HFFc6 (cell line): Measurements from ENCODE around the gene PGF. TPM values are rescaled to one million over a fixed set of nuclear protein-coding genes. Genes with fewer than 3 reads are reported as not detected.
A peak's percentile ranks its signal among the peaks of the same experiment; 100 is the strongest.

Source experiments
- DNase-seq: peaks from one replicate; pipeline ENCODE4 v3.0.0-alpha.2; 2018
- H3K27ac Mint-ChIP-seq: 2 replicates; pipeline ENCODE4 v1.8.0; 2020; ENCODE audit warnings: mild to moderate bottlenecking, mixed read lengths
- H3K27me3 Mint-ChIP-seq: 2 replicates; pipeline ENCODE4 v1.8.0; 2021; ENCODE audit warnings: mild to moderate bottlenecking, moderate library complexity, mixed read lengths; ENCODE audit not compliant: insufficient read depth
- H3K36me3 Mint-ChIP-seq: 2 replicates; pipeline ENCODE4 v1.8.0; 2021; ENCODE audit warnings: low read depth, mixed read lengths
- H3K4me1 Mint-ChIP-seq: 2 replicates; pipeline ENCODE4 v1.8.0; 2020; ENCODE audit warnings: low read depth, mixed read lengths
- H3K4me3 Mint-ChIP-seq: 2 replicates; pipeline ENCODE4 v1.8.0; 2020; ENCODE audit warnings: mild to moderate bottlenecking, moderate library complexity, mixed read lengths
- H3K9me3 Mint-ChIP-seq: 2 replicates; pipeline ENCODE4 v1.8.0; 2020; ENCODE audit warnings: mild to moderate bottlenecking, mixed read lengths
- CTCF ChIP-seq: fragments of 200-600 bp; sonication (generic); IDR thresholded peaks from 2 replicates; pipeline ENCODE4 v1.5.0; 2021; ENCODE audit warnings: antibody characterized with exemption, mild to moderate bottlenecking
- total RNA-seq, 6 experiments: library from RNA; stranded (reverse); fragmentation: NEBNext Ultra II Directional; extraction: Animal tissue kit (Norgen Biotek cat#: 25700); gene quantifications; 2 replicates in 1 of 6; 3 replicates in 5 of 6; pipeline ENCODE4 v1.2.3, GENCODE V29; 2021

The PGF gene
- total RNA-seq, 6 experiments from 2014 or later: 0.87 to 2.9 (median 2.7) TPM

DNA sequence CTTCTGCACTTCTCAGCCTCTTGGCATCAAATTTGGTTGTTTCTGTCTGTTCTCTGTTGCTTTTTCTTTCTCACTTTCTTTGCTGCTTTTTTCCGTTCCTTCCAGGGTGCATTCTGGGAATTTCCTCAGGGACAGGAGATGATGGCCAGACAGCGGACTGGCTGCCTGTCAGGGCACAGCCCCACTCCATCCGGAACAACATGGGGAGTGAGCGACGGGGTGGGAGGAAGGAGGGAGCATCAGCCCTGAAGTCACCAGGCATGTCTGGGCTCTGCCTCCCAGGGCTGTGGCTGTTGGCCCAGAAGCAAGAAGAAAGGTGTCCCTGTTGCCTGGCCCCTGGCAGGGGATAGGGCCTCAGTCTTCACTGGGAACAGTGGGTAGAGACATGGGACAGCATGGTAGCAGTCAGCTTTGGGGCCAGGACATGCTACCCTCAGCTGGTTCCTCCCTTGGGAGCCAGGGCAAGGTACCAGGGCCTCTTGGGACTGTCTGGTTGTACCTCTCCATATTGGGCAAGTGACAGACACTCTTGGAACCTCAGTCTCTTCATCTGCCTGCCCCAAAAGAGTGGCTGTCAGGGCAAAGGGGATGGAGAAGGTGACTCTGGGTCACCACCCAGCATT is 8.6 kb downstream of the PGF start:
- Mint-ChIP-seq H3K9me3 (no peaks in the 10 kb centered on the region), H3K27me3 (no peaks in the 10 kb centered on the region; the same call in none of the 2 replicates), H3K4me1 (peaks cover 21% of the 10 kb centered on the region), H3K36me3 (no peaks in the 10 kb centered on the region), H3K4me3 (no peak overlapping the region), H3K27ac (peak overlapping the region; percentile 60; the same call in 1 of the 2 replicates)
- no peak; the same call in none of the 2 replicates for TF ChIP-seq CTCF
- no peak for DNase-seq

GRCh38 chr14:74945852-74946658 is 9.3 kb downstream of the PGF start:
- Mint-ChIP-seq H3K27ac (peak overlapping the region; percentile 60; the same call in 1 of the 2 replicates), H3K4me3 (no peak overlapping the region), H3K4me1 (peaks cover 28% of the 10 kb centered on the region), H3K27me3 (no peaks in the 10 kb centered on the region; the same call in none of the 2 replicates), H3K36me3 (no peaks in the 10 kb centered on the region), H3K9me3 (no peaks in the 10 kb centered on the region)
- TF ChIP-seq CTCF: peak; percentile 95
- DNase-seq: peak; percentile 39

DNA sequence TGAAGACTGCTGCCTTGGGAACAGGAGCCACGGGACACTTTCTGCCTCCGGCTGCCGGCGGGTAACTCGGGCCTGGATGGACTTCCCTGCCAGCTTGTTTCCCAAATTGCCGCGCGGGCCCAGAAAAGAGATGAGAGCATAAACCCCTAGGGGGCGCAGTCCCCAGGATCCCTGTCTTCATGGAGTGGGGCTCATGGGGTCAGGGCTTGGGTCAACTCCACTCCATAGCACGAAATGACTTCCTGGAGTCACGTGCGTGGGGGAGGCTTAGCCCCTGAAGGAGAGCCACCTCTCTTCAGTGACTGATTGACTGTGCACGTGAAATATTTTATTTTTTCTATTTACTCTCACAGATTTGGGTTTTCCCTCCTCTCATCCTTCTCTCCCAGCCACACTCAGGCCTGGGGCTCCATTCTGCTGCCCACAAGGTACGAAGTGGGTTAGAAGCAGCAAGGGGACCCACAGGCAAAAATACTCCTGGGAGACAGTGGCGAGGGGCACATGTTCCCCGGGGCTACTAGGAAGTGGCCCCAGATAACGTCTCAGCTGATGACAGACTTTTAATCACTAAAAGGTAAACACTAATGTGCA is 10.0 kb downstream of the PGF start:
- DNase-seq: no peak
- H3K27me3 Mint-ChIP-seq: no peaks in the 10 kb centered on the region; the same call in none of the 2 replicates

GRCh38 chr14:74942608-74943007 is 12.8 kb downstream of the PGF start:
- Mint-ChIP-seq H3K4me3 (no peak overlapping the region), H3K4me1 (peaks cover 45% of the 10 kb centered on the region), H3K27ac (no peak overlapping the region), H3K9me3 (no peaks in the 10 kb centered on the region), H3K27me3 (no peaks in the 10 kb centered on the region; the same call in 1 of the 2 replicates), H3K36me3 (no peaks in the 10 kb centered on the region)
- TF ChIP-seq CTCF: no peak
- no peak for DNase-seq

More for the DNA sequence above, 10.0 kb downstream of the PGF start:
- H3K36me3 Mint-ChIP-seq: no peaks in the 10 kb centered on the region
- H3K4me1 Mint-ChIP-seq: peaks cover 35% of the 10 kb centered on the region
- TF ChIP-seq CTCF: peak; percentile 83
- H3K27ac Mint-ChIP-seq: no peak overlapping the region
- no peaks in the 10 kb centered on the region for H3K9me3 Mint-ChIP-seq
- H3K4me3 Mint-ChIP-seq: no peak overlapping the region

DNA sequence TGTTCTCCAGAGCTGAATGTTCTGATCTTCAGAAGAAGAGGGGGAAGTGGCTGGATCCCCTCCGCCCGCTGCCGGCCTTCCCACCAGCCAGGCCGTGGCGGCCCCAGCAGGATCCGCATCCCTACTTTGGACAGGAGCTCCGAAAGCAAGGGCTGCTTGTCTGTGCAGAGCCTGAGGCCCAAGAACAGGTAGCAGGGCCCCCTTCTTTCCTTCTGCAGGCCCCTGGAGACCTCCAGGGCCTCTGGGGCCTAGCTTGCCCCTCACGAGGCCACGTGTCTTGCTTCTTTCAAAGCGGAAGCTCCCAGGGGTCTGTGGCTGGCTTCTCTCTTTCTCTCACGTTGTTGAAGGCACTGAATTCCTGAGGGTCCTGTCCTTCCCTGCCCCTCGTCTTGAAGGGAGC is 13.2 kb downstream of the PGF start:
- Mint-ChIP-seq H3K27me3 (no peaks in the 10 kb centered on the region; the same call in 1 of the 2 replicates), H3K4me3 (no peak overlapping the region), H3K4me1 (peaks cover 45% of the 10 kb centered on the region), H3K27ac (peak overlapping the region; percentile 67), H3K36me3 (no peaks in the 10 kb centered on the region), H3K9me3 (no peaks in the 10 kb centered on the region)
- no peak for TF ChIP-seq CTCF
- no peak for DNase-seq
